NB4 (cell line): ENCODE data around the gene CD200R1L.

ENCODE experiments used
- MYC ChIP-seq: IDR thresholded peaks from 2 replicates; pipeline ENCODE4 v1.6.1; 2011; ENCODE audit warnings: low read depth, low read length
- POLR2A ChIP-seq: IDR thresholded peaks from 2 replicates; pipeline ENCODE4 v1.6.1; 2011; ENCODE audit warnings: mild to moderate bottlenecking; ENCODE audit not compliant: insufficient read length; ENCODE audit errors: extremely low read depth
- TF ChIP-seq, protein P1 (sequence below): IDR thresholded peaks from one replicate; pipeline ENCODE4 v1.5.1; 2012; ENCODE audit warnings: low read depth, low read length
- TF ChIP-seq, protein P2 (sequence below): IDR thresholded peaks from 2 replicates; pipeline ENCODE4 v1.6.1; 2011; ENCODE audit warnings: low read depth, low read length

DNA sequence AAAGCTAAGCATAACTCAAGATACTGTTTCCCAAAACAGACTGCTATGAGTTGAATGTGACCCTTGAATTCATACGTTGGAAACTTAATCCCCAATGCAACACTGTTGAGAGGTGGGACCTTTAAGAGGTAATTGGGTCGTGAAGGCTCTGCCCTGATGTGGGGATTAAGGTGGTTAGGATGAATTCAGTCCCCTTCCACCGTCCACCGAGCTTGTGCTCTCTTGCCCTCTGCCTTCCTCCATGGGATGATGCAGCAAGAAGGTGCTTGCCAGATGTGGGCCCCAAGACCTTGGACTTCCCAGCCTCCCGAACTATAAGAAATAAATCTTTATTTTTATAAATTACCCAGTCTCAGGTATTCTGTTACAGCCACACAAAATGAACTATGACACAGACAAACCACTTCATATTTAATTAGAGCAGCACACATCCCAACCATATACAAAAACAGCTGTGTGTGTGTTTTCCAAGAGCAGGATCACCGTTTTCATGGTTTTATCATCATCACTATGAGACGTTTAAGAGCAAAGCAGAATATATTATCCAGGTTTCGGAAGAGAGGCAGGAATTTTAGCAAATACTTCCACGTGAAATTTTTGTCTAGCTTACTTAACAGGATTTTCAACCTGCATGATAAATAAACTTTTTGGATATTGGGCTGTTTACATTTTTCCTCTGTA, 61.2 kb downstream of the CD200R1L start:
- TF ChIP-seq, protein P1, sequence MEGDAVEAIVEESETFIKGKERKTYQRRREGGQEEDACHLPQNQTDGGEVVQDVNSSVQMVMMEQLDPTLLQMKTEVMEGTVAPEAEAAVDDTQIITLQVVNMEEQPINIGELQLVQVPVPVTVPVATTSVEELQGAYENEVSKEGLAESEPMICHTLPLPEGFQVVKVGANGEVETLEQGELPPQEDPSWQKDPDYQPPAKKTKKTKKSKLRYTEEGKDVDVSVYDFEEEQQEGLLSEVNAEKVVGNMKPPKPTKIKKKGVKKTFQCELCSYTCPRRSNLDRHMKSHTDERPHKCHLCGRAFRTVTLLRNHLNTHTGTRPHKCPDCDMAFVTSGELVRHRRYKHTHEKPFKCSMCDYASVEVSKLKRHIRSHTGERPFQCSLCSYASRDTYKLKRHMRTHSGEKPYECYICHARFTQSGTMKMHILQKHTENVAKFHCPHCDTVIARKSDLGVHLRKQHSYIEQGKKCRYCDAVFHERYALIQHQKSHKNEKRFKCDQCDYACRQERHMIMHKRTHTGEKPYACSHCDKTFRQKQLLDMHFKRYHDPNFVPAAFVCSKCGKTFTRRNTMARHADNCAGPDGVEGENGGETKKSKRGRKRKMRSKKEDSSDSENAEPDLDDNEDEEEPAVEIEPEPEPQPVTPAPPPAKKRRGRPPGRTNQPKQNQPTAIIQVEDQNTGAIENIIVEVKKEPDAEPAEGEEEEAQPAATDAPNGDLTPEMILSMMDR, result no peak
- no peak for TF ChIP-seq MYC
- TF ChIP-seq, protein P2, sequence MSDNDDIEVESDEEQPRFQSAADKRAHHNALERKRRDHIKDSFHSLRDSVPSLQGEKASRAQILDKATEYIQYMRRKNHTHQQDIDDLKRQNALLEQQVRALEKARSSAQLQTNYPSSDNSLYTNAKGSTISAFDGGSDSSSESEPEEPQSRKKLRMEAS, result no peak
- no peak for TF ChIP-seq POLR2A
